ENCODE measurements around the gene IL17REL. TPM values are rescaled to one million over a fixed set of nuclear protein-coding genes. Genes with fewer than 3 reads are reported as not detected.

IL17REL gene
- total RNA-seq, 2 donors from 2014 or later = 0.15 TPM; not detected in 1

- Mint-ChIP-seq H3K4me1 (no peaks in the 10 kb centered on the region), H3K27ac (no peak overlapping the region), H3K27me3 (ENCODE audit: insufficient read depth) (no peaks in the 10 kb centered on the region), H3K36me3 (ENCODE audit: low read depth) (no peaks in the 10 kb centered on the region), H3K9me3 (peaks cover 8% of the 10 kb centered on the region), H3K4me3 (no peak overlapping the region)
- H3K36me3 ChIP-seq (ENCODE audit: control insufficient read depth, insufficient read depth, low read length) = no peaks in the 10 kb centered on the region
- no peak overlapping the region for H3K4me3 ChIP-seq (ENCODE audit: low read length)
- no peak for TF ChIP-seq CTCF (conservative IDR thresholded peaks at IDR 0.05)
- H3K9me3 ChIP-seq (ENCODE audit: control insufficient read depth, low read length) = no peaks in the 10 kb centered on the region
- DNase-seq = no peak
- H3K9ac ChIP-seq (ENCODE audit: extremely low read depth, low read length, poor library complexity, severe bottlenecking) = no peak overlapping the region
- H3K27me3 ChIP-seq (ENCODE audit: control insufficient read depth, insufficient read depth, low read length, poor library complexity, severe bottlenecking) = no peaks in the 10 kb centered on the region
- no peak overlapping the region for H3K27ac ChIP-seq (ENCODE audit: low read depth, low read length)
- H3K4me1 ChIP-seq (ENCODE audit: control insufficient read depth, insufficient read depth, low read length) = no peaks in the 10 kb centered on the region
- 91 to 96% methylated on average over 29 of the region's 29 CpGs for WGBS, 2 experiments (ENCODE audit: insufficient coverage in 1 of 2, insufficient read length in 1 of 2)
These were observed 27.3 kb upstream of the IL17REL start for GRCh38 chr22:50039669-50040443.

DNA sequence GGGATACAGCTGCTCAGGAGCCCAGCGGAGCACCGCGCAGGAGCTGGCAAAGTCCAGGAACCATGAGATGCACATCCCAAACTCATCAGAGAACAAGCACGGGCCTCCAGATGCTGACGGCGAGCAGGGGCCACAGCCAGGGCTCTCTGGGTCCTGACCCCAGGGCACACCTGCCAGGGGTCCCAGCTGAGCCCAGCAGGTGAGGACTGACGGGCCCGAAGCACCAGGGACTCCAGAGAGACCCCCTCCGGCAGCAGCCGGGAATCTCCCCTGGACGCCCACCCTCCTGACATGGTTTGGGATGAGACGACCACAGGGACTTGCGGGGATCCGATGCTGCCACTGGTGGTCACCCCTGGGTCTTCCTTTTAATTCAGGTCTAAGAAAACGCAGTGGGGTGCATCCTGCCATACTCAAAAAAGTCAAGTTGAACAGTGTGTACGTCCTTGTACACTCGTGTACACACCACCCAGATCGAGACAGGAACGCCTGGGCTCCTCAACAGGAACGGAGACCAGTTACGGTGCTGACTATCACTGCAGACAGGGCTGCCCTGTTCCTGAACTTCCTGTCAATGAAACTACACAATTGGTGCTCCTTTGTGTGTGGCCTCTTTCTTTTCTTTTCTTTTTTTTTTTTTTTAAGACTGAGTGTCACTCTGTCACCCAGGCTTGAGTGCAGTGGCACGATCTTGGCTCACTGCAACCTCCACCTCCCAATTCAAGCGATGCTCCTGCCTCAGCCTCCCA lies 23.6 kb upstream of the IL17REL start:
- Histone ChIP-seq H3K9ac (ENCODE audit: extremely low read depth, low read length, poor library complexity, severe bottlenecking) (no peak overlapping the region), H3K36me3 (ENCODE audit: control insufficient read depth, insufficient read depth, low read length) (no peaks in the 10 kb centered on the region), H3K27ac (ENCODE audit: low read depth, low read length) (no peak overlapping the region), H3K27me3 (ENCODE audit: control insufficient read depth, insufficient read depth, low read length, poor library complexity, severe bottlenecking) (no peaks in the 10 kb centered on the region), H3K9me3 (ENCODE audit: control insufficient read depth, low read length) (no peaks in the 10 kb centered on the region), H3K4me1 (ENCODE audit: control insufficient read depth, insufficient read depth, low read length) (no peaks in the 10 kb centered on the region), H3K4me3 (ENCODE audit: low read length) (no peak overlapping the region)
- no peak for DNase-seq
- no peak overlapping the region for H3K4me3 Mint-ChIP-seq
- TF ChIP-seq CTCF (conservative IDR thresholded peaks at IDR 0.05) = no peak
- no peaks in the 10 kb centered on the region for H3K36me3 Mint-ChIP-seq (ENCODE audit: low read depth)
- no peak overlapping the region for H3K27ac Mint-ChIP-seq
- 86 to 91% methylated on average over 18 to 23 of the region's 23 CpGs for WGBS, 2 experiments (ENCODE audit: insufficient coverage in 1 of 2, insufficient read length in 1 of 2)
- no peaks in the 10 kb centered on the region for H3K4me1 Mint-ChIP-seq
- no peaks in the 10 kb centered on the region for H3K27me3 Mint-ChIP-seq (ENCODE audit: insufficient read depth)
- H3K9me3 Mint-ChIP-seq = peaks cover 8% of the 10 kb centered on the region

GRCh38 chr22:50035131-50035881 lies 22.7 kb upstream of the IL17REL start:
- no peak for TF ChIP-seq CTCF (conservative IDR thresholded peaks at IDR 0.05)
- Mint-ChIP-seq H3K27me3 (ENCODE audit: insufficient read depth) (no peaks in the 10 kb centered on the region), H3K4me1 (no peaks in the 10 kb centered on the region), H3K9me3 (peaks cover 8% of the 10 kb centered on the region), H3K4me3 (no peak overlapping the region), H3K27ac (no peak overlapping the region), H3K36me3 (ENCODE audit: low read depth) (no peaks in the 10 kb centered on the region)
- H3K9ac ChIP-seq (ENCODE audit: extremely low read depth, low read length, poor library complexity, severe bottlenecking) = no peak overlapping the region
- no peaks in the 10 kb centered on the region for H3K9me3 ChIP-seq (ENCODE audit: control insufficient read depth, low read length)
- no peaks in the 10 kb centered on the region for H3K36me3 ChIP-seq (ENCODE audit: control insufficient read depth, insufficient read depth, low read length)
- WGBS, 2 experiments (ENCODE audit: insufficient coverage in 1 of 2, insufficient read length in 1 of 2) = 85 to 91% methylated on average over 10 to 24 of the region's 24 CpGs
- H3K27ac ChIP-seq (ENCODE audit: low read depth, low read length) = no peak overlapping the region
- DNase-seq = no peak
- no peak overlapping the region for H3K4me3 ChIP-seq (ENCODE audit: low read length)
- peaks cover 5% of the 10 kb centered on the region for H3K27me3 ChIP-seq (ENCODE audit: control insufficient read depth, insufficient read depth, low read length, poor library complexity, severe bottlenecking)
- H3K4me1 ChIP-seq (ENCODE audit: control insufficient read depth, insufficient read depth, low read length) = no peaks in the 10 kb centered on the region
